Type B pancreatic cell (in vitro differentiated cells): Measurements from ENCODE around the gene TSHZ2. TPM values are rescaled to one million over a fixed set of nuclear protein-coding genes. Genes with fewer than 3 reads are reported as not detected.

ENCODE experiments used
- DNase-seq: peaks from one replicate; pipeline ENCODE4 v3.0.0; 2021; ENCODE audit warnings: mixed read lengths; ENCODE audit not compliant: unreplicated experiment; ENCODE audit errors: extremely low spot score
- H3K27ac Mint-ChIP-seq: 2 replicates; pipeline ENCODE4 v1.8.0; 2021; ENCODE audit warnings: mild to moderate bottlenecking, mixed read lengths
- H3K27me3 Mint-ChIP-seq: 2 replicates; pipeline ENCODE4 v1.8.0; 2021; ENCODE audit warnings: mixed read lengths
- H3K36me3 Mint-ChIP-seq: 2 replicates; pipeline ENCODE4 v1.8.0; 2021; ENCODE audit warnings: mixed read lengths
- H3K4me1 Mint-ChIP-seq: one replicate; pipeline ENCODE4 v1.8.0; 2021; ENCODE audit warnings: mixed read lengths; ENCODE audit not compliant: unreplicated experiment
- H3K4me3 Mint-ChIP-seq: 2 replicates; pipeline ENCODE4 v1.8.0; 2021; ENCODE audit warnings: mild to moderate bottlenecking, mixed read lengths
- H3K9me3 Mint-ChIP-seq: 2 replicates; pipeline ENCODE4 v1.8.0; 2021; ENCODE audit warnings: mixed read lengths
- total RNA-seq: library from RNA; stranded (reverse); gene quantifications from 2 replicates; pipeline ENCODE4 v1.2.1, GENCODE V29; 2021; ENCODE audit warnings: low replicate concordance
- TF ChIP-seq, protein P1 (sequence below): fragments of 200-600 bp; sonication (generic); conservative IDR thresholded peaks from 2 replicates; pipeline ENCODE4 v1.5.0; 2021; ENCODE audit warnings: antibody characterized with exemption, mild to moderate bottlenecking

The TSHZ2 gene
- total RNA-seq, 1 donor from 2014 or later, result 45.5 TPM

DNA sequence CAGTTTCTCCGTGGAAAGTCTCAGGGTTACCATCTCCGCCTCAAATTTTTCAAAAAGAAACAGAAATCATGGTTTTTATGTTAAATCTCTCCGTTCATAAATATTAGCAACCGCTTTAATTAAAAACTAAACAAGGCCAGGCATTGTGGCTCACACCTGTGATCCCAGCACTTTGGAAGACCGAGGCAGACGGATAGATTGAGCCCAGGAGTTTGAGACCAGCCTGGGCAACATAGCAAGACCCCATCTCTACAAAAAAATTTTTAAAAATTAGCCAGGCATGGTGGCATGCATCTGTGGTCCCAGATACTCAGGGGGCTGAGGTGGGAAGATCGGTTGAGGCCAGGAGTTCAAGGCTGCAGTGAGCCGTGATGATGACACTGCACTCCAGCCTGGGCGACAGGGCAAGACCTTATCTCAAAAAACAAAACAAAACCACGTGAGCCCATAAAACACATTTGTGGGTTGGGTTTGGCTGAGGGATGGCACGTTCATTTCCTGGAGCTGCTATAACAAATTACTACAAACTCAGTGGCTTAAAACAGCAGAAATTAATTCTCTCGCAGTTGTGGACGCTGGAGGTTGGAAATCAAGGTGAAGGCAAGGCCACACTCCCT lies 398.3 kb downstream of the TSHZ2 start:
- Mint-ChIP-seq H3K9me3 (peaks cover 6% of the 10 kb centered on the region), H3K27me3 (no peaks in the 10 kb centered on the region), H3K27ac (no peak overlapping the region), H3K36me3 (peaks cover 5% of the 10 kb centered on the region), H3K4me1 (peaks cover 30% of the 10 kb centered on the region), H3K4me3 (no peak overlapping the region)
- DNase-seq, result no peak
- TF ChIP-seq, protein P1, sequence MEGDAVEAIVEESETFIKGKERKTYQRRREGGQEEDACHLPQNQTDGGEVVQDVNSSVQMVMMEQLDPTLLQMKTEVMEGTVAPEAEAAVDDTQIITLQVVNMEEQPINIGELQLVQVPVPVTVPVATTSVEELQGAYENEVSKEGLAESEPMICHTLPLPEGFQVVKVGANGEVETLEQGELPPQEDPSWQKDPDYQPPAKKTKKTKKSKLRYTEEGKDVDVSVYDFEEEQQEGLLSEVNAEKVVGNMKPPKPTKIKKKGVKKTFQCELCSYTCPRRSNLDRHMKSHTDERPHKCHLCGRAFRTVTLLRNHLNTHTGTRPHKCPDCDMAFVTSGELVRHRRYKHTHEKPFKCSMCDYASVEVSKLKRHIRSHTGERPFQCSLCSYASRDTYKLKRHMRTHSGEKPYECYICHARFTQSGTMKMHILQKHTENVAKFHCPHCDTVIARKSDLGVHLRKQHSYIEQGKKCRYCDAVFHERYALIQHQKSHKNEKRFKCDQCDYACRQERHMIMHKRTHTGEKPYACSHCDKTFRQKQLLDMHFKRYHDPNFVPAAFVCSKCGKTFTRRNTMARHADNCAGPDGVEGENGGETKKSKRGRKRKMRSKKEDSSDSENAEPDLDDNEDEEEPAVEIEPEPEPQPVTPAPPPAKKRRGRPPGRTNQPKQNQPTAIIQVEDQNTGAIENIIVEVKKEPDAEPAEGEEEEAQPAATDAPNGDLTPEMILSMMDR, result no peak

DNA sequence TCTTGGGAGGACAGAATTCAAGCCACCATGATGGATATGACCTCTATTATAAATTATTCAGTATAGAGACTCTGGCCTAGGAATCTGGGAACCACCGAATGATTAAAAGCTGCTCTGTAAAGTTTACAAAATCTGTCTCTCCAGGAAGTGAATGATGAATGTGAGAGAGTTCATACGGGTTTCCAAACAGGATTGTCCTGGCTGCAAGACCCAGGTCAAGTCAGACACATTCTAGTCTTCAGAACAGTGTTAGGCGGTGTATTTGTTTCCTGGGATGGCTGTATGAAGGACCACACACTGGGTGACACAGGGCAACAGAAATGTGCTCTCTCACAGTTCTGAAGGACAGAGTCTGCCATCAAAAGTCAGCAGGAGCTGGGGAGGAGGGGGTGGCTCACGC lies 399.1 kb downstream of the TSHZ2 start:
- Mint-ChIP-seq H3K4me1 (peaks cover 25% of the 10 kb centered on the region), H3K27me3 (no peaks in the 10 kb centered on the region), H3K27ac (no peak overlapping the region), H3K9me3 (peaks cover 6% of the 10 kb centered on the region), H3K36me3 (peaks cover 5% of the 10 kb centered on the region), H3K4me3 (no peak overlapping the region)
- DNase-seq, result no peak
- TF ChIP-seq, protein P1, result no peak

DNA sequence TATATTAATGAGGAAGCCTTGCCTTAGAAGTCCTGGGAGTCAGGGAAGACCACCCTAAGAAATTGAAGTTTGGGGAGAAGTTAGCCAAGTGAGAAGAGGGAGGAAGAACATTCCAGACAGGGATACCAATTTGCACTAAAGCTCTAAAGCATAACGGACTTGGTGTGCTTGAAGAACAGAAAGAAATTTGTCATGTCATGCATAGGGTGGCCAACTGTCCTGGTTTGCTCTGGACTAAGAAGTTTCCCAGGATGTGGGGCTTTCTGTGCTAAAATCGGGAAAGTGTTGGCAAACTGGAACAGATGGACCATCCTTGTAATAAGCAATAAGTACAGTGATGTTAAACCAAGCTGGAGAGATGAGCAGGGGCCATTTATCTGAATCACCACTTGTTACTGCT lies 403.9 kb downstream of the TSHZ2 start:
- DNase-seq, result no peak
- peaks cover 15% of the 10 kb centered on the region for H3K4me1 Mint-ChIP-seq
- H3K27me3 Mint-ChIP-seq, result no peaks in the 10 kb centered on the region
- TF ChIP-seq, protein P1, result no peak
- peaks cover 3% of the 10 kb centered on the region for H3K36me3 Mint-ChIP-seq
- H3K4me3 Mint-ChIP-seq, result no peak overlapping the region
- H3K9me3 Mint-ChIP-seq, result peaks cover 12% of the 10 kb centered on the region
- no peak overlapping the region for H3K27ac Mint-ChIP-seq

DNA sequence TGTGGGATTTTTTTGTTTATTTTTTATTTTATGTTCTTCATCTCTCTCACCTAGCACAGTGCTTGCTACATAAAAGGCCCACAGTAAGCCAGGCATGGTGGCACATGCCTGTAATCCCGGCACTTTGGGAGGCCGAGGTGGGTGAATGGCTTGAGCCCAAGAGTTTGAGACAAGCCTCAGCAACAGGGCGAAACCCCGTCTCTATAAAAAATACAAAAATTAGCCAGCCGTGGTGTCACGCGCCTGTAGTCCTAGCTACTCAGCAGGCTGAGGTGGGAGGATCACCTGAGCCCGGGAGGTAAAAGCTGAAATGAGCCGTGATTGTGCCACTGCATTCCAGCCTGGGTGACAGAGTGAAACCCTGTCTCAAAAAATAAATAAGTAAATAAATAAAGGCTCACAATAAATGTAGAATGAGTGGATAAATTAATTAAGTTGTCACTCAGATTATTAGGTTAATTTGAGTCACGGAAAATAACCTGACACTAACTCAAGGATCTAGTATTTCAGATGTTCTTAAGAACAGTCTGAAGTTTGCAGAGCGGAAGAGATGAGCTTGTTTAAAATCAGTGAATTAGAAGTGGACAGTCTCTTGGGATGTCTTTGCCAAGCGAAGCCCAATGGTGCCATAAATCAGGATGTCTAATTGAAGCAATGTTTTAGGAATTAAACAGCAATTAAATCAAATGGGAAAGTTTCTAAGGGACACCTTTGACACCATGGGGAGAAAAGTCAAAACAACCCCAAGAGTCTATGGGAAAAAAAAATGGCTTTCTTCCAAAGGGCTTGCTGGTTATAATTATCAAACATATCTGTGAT lies 407.1 kb downstream of the TSHZ2 start:
- DNase-seq, result no peak
- TF ChIP-seq, protein P1, result no peak
- Mint-ChIP-seq H3K9me3 (peaks cover 11% of the 10 kb centered on the region), H3K36me3 (no peaks in the 10 kb centered on the region), H3K27ac (no peak overlapping the region), H3K4me3 (no peak overlapping the region), H3K4me1 (peaks cover 29% of the 10 kb centered on the region), H3K27me3 (no peaks in the 10 kb centered on the region)

DNA sequence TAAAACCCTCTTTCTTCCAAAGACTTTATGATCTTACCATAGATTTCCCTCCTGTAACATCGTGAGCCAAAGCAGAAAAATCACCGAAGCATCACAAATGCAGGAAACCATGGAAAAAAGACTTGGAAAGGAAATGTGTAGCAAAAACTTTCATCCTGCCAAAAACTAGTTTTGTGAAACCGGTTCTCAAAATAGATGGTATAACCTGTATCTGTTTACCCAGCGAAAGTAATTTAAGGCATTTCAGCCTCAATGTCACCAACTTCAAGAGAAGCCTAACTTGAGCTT lies 407.6 kb downstream of the TSHZ2 start:
- Mint-ChIP-seq H3K4me3 (no peak overlapping the region), H3K27ac (no peak overlapping the region), H3K27me3 (no peaks in the 10 kb centered on the region), H3K9me3 (peaks cover 6% of the 10 kb centered on the region), H3K36me3 (no peaks in the 10 kb centered on the region), H3K4me1 (peaks cover 29% of the 10 kb centered on the region)
- TF ChIP-seq, protein P1, result no peak
- no peak for DNase-seq
